ENCODE measurements around the gene LPCAT4.

- TF ChIP-seq CTCF (IDR thresholded peaks at IDR 0.05; ENCODE audit: low read depth, low read length) (no peak), POLR2A (IDR thresholded peaks at IDR 0.05; ENCODE audit: extremely low read depth, insufficient read length) (no peak), MYC (IDR thresholded peaks at IDR 0.05; ENCODE audit: low read depth, low read length) (no peak)
Measured at GRCh38 chr15:34358948-34359347, 8.0 kb downstream of the LPCAT4 start.
